H1 (cell line): ENCODE measurements around the gene SLC38A10. TPM values are rescaled to one million over a fixed set of nuclear protein-coding genes. Genes with fewer than 3 reads are reported as not detected.

ENCODE experiments used
- CTCF ChIA-PET: fragments of 300-600 bp; sonication (Branson Sonifier 250); formaldehyde crosslinking; loops from one replicate; lab custom pipeline; 2021; ENCODE audit not compliant: partially characterized antibody; lab: Charles Lee
- POLR2A ChIA-PET: fragments of 300-600 bp; sonication (Branson Sonifier 250); formaldehyde crosslinking; loops from one replicate; lab custom pipeline; 2021; ENCODE audit warnings: inconsistent platforms; ENCODE audit not compliant: partially characterized antibody; lab: Charles Lee
- DNase-seq, 2 experiments: peaks; one replicate each; pipeline versions ENCODE4 v3.0.0 to v3.0.0-alpha.2; 2010 to 2022; ENCODE audit warnings: low spot score in 2 of 2, low read depth in 1 of 2, mixed read lengths in 1 of 2
- FAIRE-seq: peaks from 2 replicates; lab custom pipeline; 2011; peaks lifted over from hg19 to GRCh38; lab: Jason Lieb, UNC
- H2AFZ ChIP-seq: 2 replicates; pipeline ENCODE4 v1.8.1; 2012; ENCODE audit warnings: low read length, inconsistent platforms
- H2AK5ac ChIP-seq: 2 replicates; pipeline ENCODE4 v1.6.1; 2013; ENCODE audit warnings: low read depth, low read length
- H2BK120ac ChIP-seq: replicated peaks from 2 replicates; pipeline ENCODE3; 2013; ENCODE audit warnings: low read depth, low read length, inconsistent platforms
- H2BK12ac ChIP-seq: 2 replicates; pipeline ENCODE4 v1.6.1; 2013; ENCODE audit warnings: low read depth, low read length
- H2BK15ac ChIP-seq: 2 replicates; pipeline ENCODE4 v1.6.1; 2013; ENCODE audit warnings: low read length
- H2BK20ac ChIP-seq: 2 replicates; pipeline ENCODE4 v1.6.1; 2013; ENCODE audit warnings: low read length
- H2BK5ac ChIP-seq: 2 replicates; pipeline ENCODE4 v1.6.1; 2013; ENCODE audit warnings: low read depth, low read length
- H3K14ac ChIP-seq: 2 replicates; pipeline ENCODE4 v1.6.1; 2013; ENCODE audit warnings: inconsistent platforms; ENCODE audit not compliant: insufficient read length
- H3K18ac ChIP-seq: 2 replicates; pipeline ENCODE4 v1.6.1; 2013; ENCODE audit warnings: low read length; ENCODE audit errors: extremely low read depth
- H3K23ac ChIP-seq: 2 replicates; pipeline ENCODE4 v1.6.1; 2013; ENCODE audit warnings: inconsistent platforms; ENCODE audit not compliant: insufficient read length
- H3K23me2 ChIP-seq: 2 replicates; pipeline ENCODE4 v1.6.1; 2013; ENCODE audit warnings: low read depth, low read length
- H3K27ac ChIP-seq: 2 replicates; pipeline ENCODE4 v1.6.1; 2011; ENCODE audit warnings: low read depth, low read length, inconsistent platforms
- H3K27me3 ChIP-seq, 4 experiments: replicated peaks in 1 of 4; 1 replicate in 1 of 4; 2 replicates in 3 of 4; pipeline versions ENCODE4 v1.6.1 to v1.8.1; 2011 to 2013; ENCODE audit warnings: low read length in 3 of 4, mild to moderate bottlenecking in 3 of 4, inconsistent platforms in 2 of 4, mixed read lengths in 2 of 4, moderate library complexity in 1 of 4; ENCODE audit not compliant: control insufficient read depth in 3 of 4, insufficient read depth in 3 of 4; ENCODE audit errors: extremely low read depth in 1 of 4
- H3K36me3 ChIP-seq, 4 experiments: 2 replicates each; pipeline versions ENCODE4 v1.6.1 to v1.8.1; 2011 to 2013; ENCODE audit warnings: mild to moderate bottlenecking in 4 of 4, low read length in 3 of 4, moderate library complexity in 2 of 4, control low read depth in 1 of 4, inconsistent platforms in 1 of 4; ENCODE audit not compliant: insufficient read depth in 4 of 4, control insufficient read depth in 2 of 4
- H3K4ac ChIP-seq: replicated peaks from 2 replicates; pipeline ENCODE3; 2013; ENCODE audit warnings: low read length, low read depth, mixed read lengths, inconsistent platforms; ENCODE audit not compliant: insufficient read length
- H3K4me1 ChIP-seq, 4 experiments: replicated peaks in 1 of 4; 1 replicate in 1 of 4; 2 replicates in 3 of 4; pipeline versions ENCODE4 v1.6.1 to v1.8.1; 2011 to 2013; ENCODE audit warnings: low read length in 3 of 4, inconsistent platforms in 2 of 4, mixed read lengths in 1 of 4; ENCODE audit not compliant: insufficient read depth in 4 of 4, control insufficient read depth in 3 of 4
- H3K4me2 ChIP-seq, 2 experiments: 2 replicates each; pipeline versions ENCODE4 v1.6.1 to v1.8.1; 2011 to 2013; ENCODE audit warnings: low read depth in 2 of 2, low read length in 2 of 2, control low read depth in 1 of 2, inconsistent platforms in 1 of 2, mild to moderate bottlenecking in 1 of 2; ENCODE audit not compliant: insufficient read depth in 1 of 2
- H3K4me3 ChIP-seq, 4 experiments: fragments of 200-600, 300-600 bp in 1 of 4; sonication (generic), shearing (Covaris generic), sonication (Bioruptor Twin) in 1 of 4; 2 replicates each; pipeline versions ENCODE4 v1.5.1 to v1.8.1; 2011 to 2016; ENCODE audit warnings: low read length in 4 of 4, low read depth in 3 of 4, control low read depth in 2 of 4, inconsistent platforms in 2 of 4, mild to moderate bottlenecking in 2 of 4, mixed read lengths in 1 of 4, moderate library complexity in 1 of 4; ENCODE audit not compliant: insufficient read depth in 2 of 4; ENCODE audit errors: extremely low read depth in 1 of 4
- H3K56ac ChIP-seq: replicated peaks from 2 replicates; pipeline ENCODE3; 2013; ENCODE audit warnings: low read depth, mild to moderate bottlenecking, mixed read lengths, low read length, inconsistent platforms; ENCODE audit not compliant: insufficient read length
- H3K79me1 ChIP-seq: 2 replicates; pipeline ENCODE4 v1.6.1; 2013; ENCODE audit warnings: low read depth, low read length, control low read depth
- H3K79me2 ChIP-seq, 2 experiments: 2 replicates each; pipeline versions ENCODE4 v1.6.1 to v1.8.1; 2012 to 2013; ENCODE audit warnings: low read length in 2 of 2, mild to moderate bottlenecking in 2 of 2, inconsistent platforms in 1 of 2; ENCODE audit not compliant: insufficient read depth in 2 of 2, control insufficient read depth in 1 of 2
- H3K9ac ChIP-seq, 4 experiments: replicated peaks in 1 of 4; 1 replicate in 1 of 4; 2 replicates in 3 of 4; pipeline versions ENCODE4 v1.6.1 to v1.8.1; 2011 to 2013; ENCODE audit warnings: low read depth in 3 of 4, low read length in 3 of 4, control low read depth in 2 of 4, mild to moderate bottlenecking in 2 of 4, moderate library complexity in 2 of 4, inconsistent platforms in 1 of 4; ENCODE audit errors: extremely low read depth in 1 of 4
- H3K9me3 ChIP-seq, 2 experiments: 2 replicates each; pipeline versions ENCODE4 v1.6.1 to v1.8.1; 2012 to 2013; ENCODE audit warnings: mild to moderate bottlenecking in 2 of 2, moderate library complexity in 2 of 2, control low read depth in 1 of 2, inconsistent platforms in 1 of 2, low read depth in 1 of 2, low read length in 1 of 2, mixed read lengths in 1 of 2; ENCODE audit not compliant: insufficient read depth in 2 of 2
- H4K20me1 ChIP-seq, 2 experiments: replicated peaks in 1 of 2; 2 replicates each; pipeline versions ENCODE3 to v1.8.1; 2011 to 2013; ENCODE audit warnings: inconsistent platforms in 2 of 2, low read length in 2 of 2, mild to moderate bottlenecking in 1 of 2; ENCODE audit not compliant: insufficient read depth in 2 of 2, control insufficient read depth in 1 of 2
- H4K5ac ChIP-seq: 2 replicates; pipeline ENCODE4 v1.6.1; 2013; ENCODE audit warnings: low read length, low read depth, mixed read lengths, inconsistent platforms; ENCODE audit not compliant: insufficient read length
- H4K8ac ChIP-seq: 2 replicates; pipeline ENCODE4 v1.8.0; 2013; ENCODE audit warnings: mild to moderate bottlenecking, moderate library complexity, low read length, inconsistent platforms; ENCODE audit not compliant: insufficient read depth; ENCODE audit errors: extremely low read depth
- H4K91ac ChIP-seq: replicated peaks from 2 replicates; pipeline ENCODE3; 2013; ENCODE audit warnings: low read length, mixed read lengths, inconsistent platforms; ENCODE audit not compliant: insufficient read length
- CBX5 ChIP-seq: fragments of 300-800, 300-1000 bp; sonication (generic); IDR thresholded peaks from 2 replicates; pipeline ENCODE4 v1.7.1; 2016; ENCODE audit warnings: antibody characterized with exemption, low read length, low read depth
- CHD2 ChIP-seq: IDR thresholded peaks from 2 replicates; pipeline ENCODE4 v1.6.1; 2012; ENCODE audit warnings: low read length, improper control_type of control experiment
- CREB1 ChIP-seq: IDR thresholded peaks from 2 replicates; pipeline ENCODE4 v1.6.1; 2012; ENCODE audit warnings: inconsistent platforms
- HDAC2 ChIP-seq, 2 experiments: fragments of 300-600 bp in 1 of 2; sonication (generic) in 1 of 2; IDR thresholded peaks; 2 replicates each; pipeline ENCODE4 v1.6.1; 2011 to 2012; ENCODE audit warnings: low read depth in 2 of 2, low read length in 2 of 2, mild to moderate bottlenecking in 2 of 2, moderate library complexity in 2 of 2, borderline replicate concordance in 1 of 2, inconsistent platforms in 1 of 2
- HDAC6 ChIP-seq: IDR thresholded peaks from one replicate; pipeline ENCODE4 v1.7.1; 2012; ENCODE audit warnings: low read depth, mild to moderate bottlenecking, inconsistent platforms, low read length, moderate library complexity
- RAD21 ChIP-seq, 2 experiments: IDR thresholded peaks in 1 of 2; conservative IDR thresholded peaks in 1 of 2; 2 replicates each; pipeline ENCODE4 v1.6.1; 2011; ENCODE audit warnings: low read depth in 2 of 2, low read length in 2 of 2, improper control_type of control experiment in 1 of 2, inconsistent platforms in 1 of 2, mild to moderate bottlenecking in 1 of 2, moderate library complexity in 1 of 2
- RXRA ChIP-seq: IDR thresholded peaks from 2 replicates; pipeline ENCODE4 v1.6.1; 2011; ENCODE audit warnings: low read depth, mild to moderate bottlenecking, low read length, moderate library complexity; ENCODE audit not compliant: insufficient read depth
- SP1 ChIP-seq: IDR thresholded peaks from 2 replicates; pipeline ENCODE4 v1.6.1; 2011; ENCODE audit warnings: low read depth, low read length
- TAF1 ChIP-seq: IDR thresholded peaks from 2 replicates; pipeline ENCODE4 v1.6.1; 2011; ENCODE audit warnings: mild to moderate bottlenecking, low read depth, low read length
- TCF12 ChIP-seq: IDR thresholded peaks from 2 replicates; pipeline ENCODE4 v1.6.1; 2011; ENCODE audit warnings: low read depth, mild to moderate bottlenecking, low read length
- whole genome bisulfite sequencing, 2 experiments: shearing (Covaris generic) in 1 of 2; methylation state at CpG; one replicate each; pipeline versions ENCODE4 v1.1.6 to v1.1.7; 2013 to 2015; ENCODE audit warnings: low lambda C conversion rate in 2 of 2, mixed read lengths in 2 of 2, inconsistent platforms in 1 of 2, low coverage in 1 of 2, missing lambda C conversion rate in 1 of 2; ENCODE audit not compliant: insufficient replicate concordance in 2 of 2, insufficient coverage in 1 of 2, insufficient read length in 1 of 2; ENCODE audit errors: extremely low coverage in 1 of 2, missing lambda C conversion rate in 1 of 2; 5-methylcytosine and 5-hydroxymethylcytosine counted together
- polyA plus RNA-seq, 7 experiments: library from polyadenylated mRNA; depleted of rRNA in 3 of 7; stranded (reverse) in 5 of 7; unstranded in 2 of 7; fragments of >200 nt in 5 of 7; fragments of 200-250 nt in 2 of 7; gene quantifications; 1 replicate in 5 of 7; 2 replicates in 1 of 7; 4 replicates in 1 of 7; pipeline versions ENCODE4 v1.2.1 to v1.2.3, GENCODE V29; 2011 to 2013; ENCODE audit warnings: missing spikeins in 2 of 7, mixed read lengths in 2 of 7
- total RNA-seq: library from RNA; stranded (reverse); fragmentation: NEBNext Ultra II Directional; extraction: Animal tissue kit (Norgen Biotek cat#: 25700); gene quantifications from 2 replicates; pipeline ENCODE4 v1.2.1, GENCODE V29; 2021
- TF ChIP-seq, protein P1 (sequence below): IDR thresholded peaks from 2 replicates; pipeline ENCODE4 v1.6.1; 2012; ENCODE audit warnings: low read length, inconsistent platforms

SLC38A10 gene
- total and polyA plus RNA-seq, 2 of the 8 experiments (the other 6 are each of a cell fraction or from before 2014, with no cell fraction given) = 26.4 to 41.0 TPM

DNA sequence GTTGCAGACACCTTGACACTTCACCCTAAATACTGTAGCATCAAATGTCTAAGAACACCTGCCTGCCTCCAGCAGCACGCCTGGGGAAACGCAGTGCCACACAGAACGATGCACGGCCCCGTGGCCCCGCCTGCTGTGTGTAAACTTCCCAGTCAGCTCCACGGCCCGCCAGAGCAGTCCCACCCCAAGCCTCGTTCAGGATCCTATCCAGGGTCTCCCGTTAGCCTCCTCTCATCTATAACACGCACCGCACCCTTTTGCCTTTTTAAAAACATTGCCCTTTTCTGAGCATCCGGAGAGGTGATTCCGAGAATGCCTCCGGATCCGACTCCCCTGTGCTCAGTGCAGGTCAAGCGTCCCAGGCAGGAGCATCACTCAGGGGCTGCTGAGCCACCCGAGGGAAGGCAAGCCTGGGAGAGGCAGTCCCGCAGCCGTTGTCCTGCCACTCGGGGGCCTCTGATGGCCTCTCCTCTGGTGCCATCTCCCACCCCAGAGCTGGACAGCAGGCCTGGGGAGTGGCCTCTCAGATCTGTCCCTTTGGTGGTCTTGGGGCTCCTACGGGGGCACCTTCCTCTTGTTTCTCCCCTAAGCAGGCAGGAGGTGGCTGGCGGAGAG is 37.9 kb upstream of the SLC38A10 start:
- ChIA-PET POLR2A (no interaction called here), CTCF (no interaction called here)
- no peak for FAIRE-seq
- TF ChIP-seq, protein P1, sequence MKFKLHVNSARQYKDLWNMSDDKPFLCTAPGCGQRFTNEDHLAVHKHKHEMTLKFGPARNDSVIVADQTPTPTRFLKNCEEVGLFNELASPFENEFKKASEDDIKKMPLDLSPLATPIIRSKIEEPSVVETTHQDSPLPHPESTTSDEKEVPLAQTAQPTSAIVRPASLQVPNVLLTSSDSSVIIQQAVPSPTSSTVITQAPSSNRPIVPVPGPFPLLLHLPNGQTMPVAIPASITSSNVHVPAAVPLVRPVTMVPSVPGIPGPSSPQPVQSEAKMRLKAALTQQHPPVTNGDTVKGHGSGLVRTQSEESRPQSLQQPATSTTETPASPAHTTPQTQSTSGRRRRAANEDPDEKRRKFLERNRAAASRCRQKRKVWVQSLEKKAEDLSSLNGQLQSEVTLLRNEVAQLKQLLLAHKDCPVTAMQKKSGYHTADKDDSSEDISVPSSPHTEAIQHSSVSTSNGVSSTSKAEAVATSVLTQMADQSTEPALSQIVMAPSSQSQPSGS = no peak
- TF ChIP-seq HDAC6 (no peak), SP1 (no peak), TCF12 (no peak), HDAC2 (IDR thresholded peaks at IDR 0.05; ENCODE audit: borderline replicate concordance in 1 of 2, low read depth in 2 of 2, low read length in 2 of 2) (no peak), RXRA (no peak), CBX5 (no peak), TAF1 (no peak), CREB1 (no peak), CHD2 (no peak), RAD21 (IDR thresholded peaks at IDR 0.05 in 1 of 2, conservative IDR thresholded peaks at IDR 0.05 in 1 of 2; ENCODE audit: low read depth in 2 of 2, low read length in 2 of 2) (no peak)

More for the DNA sequence above, 37.9 kb upstream of the SLC38A10 start:
- Histone ChIP-seq H3K9ac (no peak overlapping the region), H3K14ac (no peak overlapping the region), H2BK20ac (no peak overlapping the region), H2BK5ac (no peak overlapping the region), H4K8ac (peak overlapping the region; percentile 22), H4K91ac (no peak overlapping the region), H3K23ac (no peak overlapping the region), H3K23me2 (peaks cover 1% of the 10 kb centered on the region; the same call in 1 of the 2 replicates), H2BK15ac (no peak overlapping the region), H4K5ac (no peak overlapping the region), H3K56ac (no peak overlapping the region), H3K4me1 (peaks cover 13 to 46% (median 35%) of the 10 kb centered on the region in 4 experiments), H3K4me2 (no peak overlapping the region), H3K4me3 (no peak overlapping the region), H4K20me1 (no peaks in the 10 kb centered on the region), H2BK120ac (no peak overlapping the region), H3K9me3 (no peaks in the 10 kb centered on the region), H3K79me2 (no peaks in the 10 kb centered on the region), H2AK5ac (no peak overlapping the region), H3K79me1 (no peaks in the 10 kb centered on the region), H3K4ac (peak overlapping the region; percentile 44), H3K27me3 (peaks cover 0 to 8% (median 0%) of the 10 kb centered on the region in 4 experiments; a peak in 3 of 7 replicates), H3K27ac (no peak overlapping the region), H2BK12ac (no peak overlapping the region), H3K18ac (no peak overlapping the region; the same call in 1 of the 2 replicates), H2AFZ (no peak overlapping the region), H3K36me3 (no peaks in the 10 kb centered on the region)
- DNase-seq = no peak
- 86% methylated on average over 23 of the region's 23 CpGs; no CpG with 5 or more reads in 1 of the 2 experiments for WGBS, 2 experiments
